Esophagus (tissue), 2 donors: ENCODE data around the gene PSMB9. TPM values are rescaled to one million over a fixed set of nuclear protein-coding genes. Genes with fewer than 3 reads are reported as not detected.

Experiments
- H3K27ac ChIP-seq, 2 donors: one replicate each; pipeline ENCODE4 v1.5.1; 2013; ENCODE audit warnings: low read depth in 2 of 2, mild to moderate bottlenecking in 2 of 2, inconsistent platforms in 1 of 2, low read length in 1 of 2, moderate library complexity in 1 of 2
- H3K27me3 ChIP-seq, 2 donors: one replicate each; pipeline ENCODE4 v1.6.1; 2013; ENCODE audit warnings: low read length in 2 of 2, control low read depth in 1 of 2, mild to moderate bottlenecking in 1 of 2; ENCODE audit not compliant: insufficient read depth in 2 of 2, control insufficient read depth in 1 of 2
- H3K36me3 ChIP-seq, 2 donors: one replicate each; pipeline ENCODE4 v1.6.1; 2013; ENCODE audit warnings: low read length in 1 of 2; ENCODE audit not compliant: control insufficient read depth in 2 of 2, insufficient read depth in 2 of 2
- H3K4me1 ChIP-seq, 2 donors: one replicate each; pipeline ENCODE4 v1.6.1; 2013; ENCODE audit warnings: low read length in 1 of 2; ENCODE audit not compliant: control insufficient read depth in 2 of 2, insufficient read depth in 2 of 2
- H3K4me3 ChIP-seq, 2 donors: one replicate each; pipeline ENCODE4 v1.5.1; 2013; ENCODE audit warnings: low read length in 2 of 2, mild to moderate bottlenecking in 2 of 2, low read depth in 1 of 2, moderate library complexity in 1 of 2
- H3K9me3 ChIP-seq, 2 donors: one replicate each; pipeline ENCODE4 v1.6.1; 2013; ENCODE audit warnings: mild to moderate bottlenecking in 2 of 2, low read depth in 1 of 2, low read length in 1 of 2, moderate library complexity in 1 of 2; ENCODE audit not compliant: control insufficient read depth in 2 of 2, insufficient read depth in 1 of 2
- whole genome bisulfite sequencing, 2 donors: extraction: QIAGEN DNeasy Blood & Tissue Kit; methylation state at CpG; one replicate each; pipeline ENCODE4 v1.1.7; 2013; 5-methylcytosine and 5-hydroxymethylcytosine counted together
- polyA plus RNA-seq, 2 donors: library from polyadenylated mRNA; stranded (reverse); fragments of 200-250 nt; gene quantifications; one replicate each; pipeline ENCODE4 v1.2.3, GENCODE V29; 2013
- donor health status: healthy with polysubstance abuse.
- donor health status: Bipolar disorder and iron deficiency.

Gene PSMB9
- polyA plus RNA-seq, 2 donors, result 14.5 to 25.5 TPM

DNA sequence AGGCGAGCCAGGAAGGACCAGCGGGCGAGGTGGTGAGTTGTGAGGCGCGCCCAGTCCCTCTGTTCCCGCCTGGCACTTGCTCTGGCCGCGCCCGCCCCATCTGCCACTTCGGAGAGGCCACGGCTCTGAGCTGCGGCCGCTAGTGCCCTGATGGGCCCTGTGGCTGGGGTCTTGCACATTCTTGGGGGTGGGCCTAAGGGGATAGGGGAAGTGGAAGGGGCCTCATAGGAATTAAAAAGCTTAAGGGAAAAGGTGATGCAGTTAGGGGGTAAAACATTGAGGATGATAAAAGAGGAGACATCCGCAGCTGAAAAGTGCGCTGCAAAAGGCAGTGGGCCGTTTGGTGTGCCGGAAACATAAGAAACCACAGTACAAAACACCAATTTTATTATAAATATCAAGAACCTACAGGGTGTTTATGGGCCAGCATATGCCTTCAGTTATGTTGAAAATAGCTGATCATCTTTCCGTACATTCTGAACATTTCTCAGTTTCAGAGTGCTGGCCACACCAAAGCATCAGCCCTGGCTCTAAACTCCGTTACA, 9.1 kb upstream of the PSMB9 start:
- H3K27me3 ChIP-seq, result no peaks in the 10 kb centered on the region
- H3K4me1 ChIP-seq, result peaks cover 0 to 7% of the 10 kb centered on the region in 2 donors
- peak overlapping the region; percentile 68 to 86 for H3K4me3 ChIP-seq
- H3K36me3 ChIP-seq, result peaks cover 11 to 30% of the 10 kb centered on the region in 2 donors
- peak overlapping the region; percentile 84 to 98 for H3K27ac ChIP-seq
- 16 to 20% methylated on average over 19 of the region's 19 CpGs for WGBS, 2 donors
- no peaks in the 10 kb centered on the region for H3K9me3 ChIP-seq

GRCh38 chr6:32845384-32845884, 8.6 kb upstream of the PSMB9 start:
- Histone ChIP-seq H3K36me3 (peaks cover 16 to 35% of the 10 kb centered on the region in 2 donors), H3K4me1 (peaks cover 0 to 7% of the 10 kb centered on the region in 2 donors), H3K27me3 (no peaks in the 10 kb centered on the region), H3K27ac (peak overlapping the region; percentile 84 to 98), H3K9me3 (no peaks in the 10 kb centered on the region), H3K4me3 (peak overlapping the region; percentile 20 to 86)
- 75 to 86% methylated on average over 10 of the region's 10 CpGs for WGBS, 2 donors

DNA sequence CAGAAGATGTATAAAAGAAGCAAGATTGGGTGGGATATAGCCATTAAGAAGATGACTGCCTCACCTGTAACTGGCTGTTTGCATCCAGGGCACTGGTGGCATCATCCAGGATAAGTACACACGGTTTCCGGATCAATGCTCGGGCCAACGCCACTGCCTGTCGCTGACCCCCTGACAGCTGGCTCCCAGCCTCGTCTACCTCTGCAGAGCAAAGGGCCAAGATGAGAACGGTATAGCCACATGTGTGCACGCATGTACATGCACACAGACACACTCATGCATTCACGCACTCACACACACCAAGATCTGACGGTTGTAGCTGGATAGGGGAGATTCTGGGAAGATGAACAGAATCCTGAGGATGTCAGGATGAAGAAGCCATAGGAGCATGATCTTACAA, 7.0 kb upstream of the PSMB9 start:
- Histone ChIP-seq H3K4me1 (peaks cover 0 to 7% of the 10 kb centered on the region in 2 donors), H3K9me3 (no peaks in the 10 kb centered on the region), H3K4me3 (no peak overlapping the region), H3K27ac (no peak overlapping the region), H3K27me3 (no peaks in the 10 kb centered on the region), H3K36me3 (peaks cover 16 to 33% of the 10 kb centered on the region in 2 donors)
- WGBS, 2 donors, result 88 to 91% methylated on average over 10 of the region's 10 CpGs

GRCh38 chr6:32847795-32848194, 6.2 kb upstream of the PSMB9 start:
- Histone ChIP-seq H3K4me3 (no peak overlapping the region), H3K9me3 (no peaks in the 10 kb centered on the region), H3K36me3 (peaks cover 16 to 28% of the 10 kb centered on the region in 2 donors), H3K27me3 (no peaks in the 10 kb centered on the region), H3K4me1 (peaks cover 0 to 6% of the 10 kb centered on the region in 2 donors), H3K27ac (no peak overlapping the region)
- 87 to 89% methylated on average over 8 of the region's 8 CpGs for WGBS, 2 donors

DNA sequence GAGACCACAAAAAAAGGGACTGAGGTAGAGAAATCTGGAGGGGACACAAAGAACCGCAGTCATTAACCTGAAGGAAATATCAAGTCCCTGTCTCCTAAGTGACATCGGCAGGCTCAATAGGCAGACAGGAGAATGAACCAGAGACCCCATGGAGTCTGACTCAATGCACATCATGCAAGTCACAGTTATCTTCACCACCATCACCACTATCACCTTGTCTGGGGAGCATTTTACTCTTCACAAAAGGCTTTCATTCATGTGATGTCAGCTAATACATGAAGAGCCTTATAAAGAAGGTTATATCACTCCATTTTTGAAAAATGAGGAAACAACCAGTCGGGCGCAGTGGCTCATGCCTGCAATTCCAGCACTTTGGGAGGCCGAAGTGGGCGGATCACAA, 4.9 kb upstream of the PSMB9 start:
- WGBS, 2 donors, result 77 to 81% methylated on average over 6 of the region's 6 CpGs
- Histone ChIP-seq H3K36me3 (peaks cover 16 to 28% of the 10 kb centered on the region in 2 donors), H3K4me1 (peaks cover 0 to 6% of the 10 kb centered on the region in 2 donors), H3K27ac (no peak overlapping the region), H3K9me3 (no peaks in the 10 kb centered on the region), H3K4me3 (no peak overlapping the region), H3K27me3 (no peaks in the 10 kb centered on the region)

GRCh38 chr6:32851025-32851424, 3.0 kb upstream of the PSMB9 start:
- WGBS, 2 donors, result 79 to 90% methylated on average over 4 of the region's 4 CpGs
- no peaks in the 10 kb centered on the region for H3K9me3 ChIP-seq
- H3K4me3 ChIP-seq, result no peak overlapping the region
- peaks cover 11 to 25% of the 10 kb centered on the region in 2 donors for H3K36me3 ChIP-seq
- no peak overlapping the region for H3K27ac ChIP-seq
- no peaks in the 10 kb centered on the region for H3K27me3 ChIP-seq
- peaks cover 0 to 6% of the 10 kb centered on the region in 2 donors for H3K4me1 ChIP-seq

- Histone ChIP-seq H3K9me3 (no peaks in the 10 kb centered on the region), H3K27me3 (no peaks in the 10 kb centered on the region), H3K27ac (peak overlapping the region; percentile 99 to 100), H3K36me3 (peaks cover 8 to 21% of the 10 kb centered on the region in 2 donors), H3K4me3 (peak overlapping the region; percentile 62 to 88), H3K4me1 (peaks cover 0 to 6% of the 10 kb centered on the region in 2 donors)
- WGBS, 2 donors, result 35 to 38% methylated on average over 23 of the region's 23 CpGs
Observed at GRCh38 chr6:32852018-32852843, 1.8 kb upstream of the PSMB9 start.

DNA sequence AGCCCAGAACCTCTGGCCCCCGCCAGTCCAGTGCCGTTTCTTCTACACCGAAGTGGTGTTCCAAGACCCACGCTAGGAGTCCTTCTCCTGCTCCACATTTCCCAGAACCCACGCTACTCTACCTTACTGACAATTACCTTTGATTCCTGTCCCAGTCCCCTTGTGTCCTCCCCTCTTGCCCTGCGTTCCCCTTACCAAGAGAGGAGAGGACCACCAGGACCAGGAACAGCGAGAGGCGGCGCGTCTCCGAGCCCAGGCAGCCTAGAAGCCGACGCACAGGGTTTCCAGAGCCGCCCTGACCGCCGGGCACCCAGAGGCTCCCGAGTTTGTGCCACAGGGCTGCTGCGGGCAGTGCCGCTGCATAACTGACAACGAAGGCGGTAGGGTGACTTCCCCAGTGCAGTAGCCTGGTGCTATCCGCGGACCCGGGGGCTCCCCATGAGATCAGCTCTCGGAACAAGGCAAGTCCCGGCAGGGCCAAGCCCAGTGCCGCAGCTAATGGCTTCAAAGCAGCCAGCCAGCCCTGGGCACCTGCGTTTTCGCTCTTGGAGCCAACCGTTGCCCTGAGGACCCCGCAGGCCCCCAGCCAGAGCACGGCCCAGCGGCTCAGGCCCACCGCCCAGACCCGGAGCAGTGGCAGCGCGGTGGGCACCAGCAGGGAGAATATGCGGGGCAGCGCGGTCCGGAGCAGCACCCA, 1.0 kb upstream of the PSMB9 start:
- Histone ChIP-seq H3K9me3 (no peaks in the 10 kb centered on the region), H3K36me3 (peaks cover 7 to 15% of the 10 kb centered on the region in 2 donors), H3K4me1 (peaks cover 0 to 6% of the 10 kb centered on the region in 2 donors), H3K27ac (peak overlapping the region; percentile 99 to 100), H3K4me3 (peak overlapping the region; percentile 62 to 88), H3K27me3 (no peaks in the 10 kb centered on the region)
- WGBS, 2 donors, result 0 to 1% methylated on average over 38 to 41 of the region's 41 CpGs

- H3K27ac ChIP-seq, result peak overlapping the region; percentile 99 to 100
- H3K4me3 ChIP-seq, result peak overlapping the region; percentile 62 to 88
- WGBS, 2 donors, result 10 to 12% methylated on average over 24 of the region's 24 CpGs
- H3K27me3 ChIP-seq, result no peaks in the 10 kb centered on the region
- H3K4me1 ChIP-seq, result peaks cover 0 to 6% of the 10 kb centered on the region in 2 donors
- peaks cover 7 to 15% of the 10 kb centered on the region in 2 donors for H3K36me3 ChIP-seq
- no peaks in the 10 kb centered on the region for H3K9me3 ChIP-seq
Observed at GRCh38 chr6:32854376-32855178, 585 bp downstream of the PSMB9 start.
